ENCODE data around the gene NID2. TPM values are rescaled to one million over a fixed set of nuclear protein-coding genes. Genes with fewer than 3 reads are reported as not detected.

NID2 gene
- 43.1 and 52.8 TPM in 2 replicates for total RNA-seq
- 60.4 and 65.7 TPM in 2 replicates for polyA plus RNA-seq

DNA sequence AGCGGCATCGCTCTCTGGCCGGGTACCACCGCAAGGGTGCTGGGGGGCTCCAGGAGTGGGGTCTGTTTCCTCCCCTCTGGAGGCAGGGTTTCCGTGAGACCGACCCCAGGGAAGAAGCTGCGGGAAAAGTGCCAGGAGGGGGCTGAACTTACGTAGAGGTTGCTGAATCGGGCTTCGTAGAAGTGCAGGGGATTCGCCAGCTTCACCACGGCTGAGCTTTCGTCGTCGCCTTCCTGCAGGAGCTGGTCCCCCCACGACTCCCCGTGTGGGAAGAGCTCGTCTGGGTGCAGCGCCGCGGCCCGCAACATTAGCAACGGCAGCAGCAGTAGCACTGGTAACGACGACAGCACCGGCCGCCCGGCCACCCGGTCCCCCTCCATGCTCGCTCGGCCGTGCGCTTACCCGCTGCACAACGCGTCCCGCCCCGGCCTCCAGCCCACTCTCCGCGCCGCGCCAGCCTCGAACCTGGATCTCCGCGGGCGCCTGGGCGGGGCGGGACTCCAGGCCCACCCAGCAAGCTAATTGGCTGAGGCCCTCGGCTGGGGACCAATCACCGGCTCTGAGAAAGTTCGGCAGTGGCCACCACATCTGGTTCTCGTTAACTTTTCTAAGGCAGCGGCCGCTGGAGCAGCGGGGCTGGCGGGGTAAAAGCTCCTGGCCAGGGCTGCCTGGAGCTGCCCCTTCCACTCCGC is at the start of gene NID2:
Gene NID2 (minus strand): TSS at position 445 of the 692 bp plus-strand sequence. CDS start 65 bp downstream, at position 380.
- Histone ChIP-seq H3K79me2 (peaks cover 12% of the 10 kb centered on the region), H4K20me1 (ENCODE audit: insufficient read depth, poor library complexity, severe bottlenecking) (no peaks in the 10 kb centered on the region), H3K4me1 (ENCODE audit: insufficient read depth) (peaks cover 10% of the 10 kb centered on the region), H3K4me2 (peak within 1 kb of the TSS; percentile 93), H3K27ac (peak within 1 kb of the TSS; percentile 64), H3K4me3 (peak within 1 kb of the TSS; percentile 73), H3K36me3 (replicated peaks; ENCODE audit: insufficient read depth, low read depth) (no peaks in the 10 kb centered on the region), H2AFZ (peak within 1 kb of the TSS; percentile 85), H3K9me2 (replicated peaks; ENCODE audit: insufficient read depth) (no peaks in the 10 kb centered on the region), H3K9me3 (ENCODE audit: low read depth) (no peaks in the 10 kb centered on the region), H3K27me3 (peaks cover 29% of the 10 kb centered on the region)
- under 1% methylated on average over 41 of the region's 57 CpGs for WGBS (ENCODE audit: low lambda C conversion rate, missing lambda C conversion rate)
- DNase-seq (ENCODE audit: low spot score), result peak; percentile 90
- TF ChIP-seq, protein P1, sequence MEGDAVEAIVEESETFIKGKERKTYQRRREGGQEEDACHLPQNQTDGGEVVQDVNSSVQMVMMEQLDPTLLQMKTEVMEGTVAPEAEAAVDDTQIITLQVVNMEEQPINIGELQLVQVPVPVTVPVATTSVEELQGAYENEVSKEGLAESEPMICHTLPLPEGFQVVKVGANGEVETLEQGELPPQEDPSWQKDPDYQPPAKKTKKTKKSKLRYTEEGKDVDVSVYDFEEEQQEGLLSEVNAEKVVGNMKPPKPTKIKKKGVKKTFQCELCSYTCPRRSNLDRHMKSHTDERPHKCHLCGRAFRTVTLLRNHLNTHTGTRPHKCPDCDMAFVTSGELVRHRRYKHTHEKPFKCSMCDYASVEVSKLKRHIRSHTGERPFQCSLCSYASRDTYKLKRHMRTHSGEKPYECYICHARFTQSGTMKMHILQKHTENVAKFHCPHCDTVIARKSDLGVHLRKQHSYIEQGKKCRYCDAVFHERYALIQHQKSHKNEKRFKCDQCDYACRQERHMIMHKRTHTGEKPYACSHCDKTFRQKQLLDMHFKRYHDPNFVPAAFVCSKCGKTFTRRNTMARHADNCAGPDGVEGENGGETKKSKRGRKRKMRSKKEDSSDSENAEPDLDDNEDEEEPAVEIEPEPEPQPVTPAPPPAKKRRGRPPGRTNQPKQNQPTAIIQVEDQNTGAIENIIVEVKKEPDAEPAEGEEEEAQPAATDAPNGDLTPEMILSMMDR (IDR thresholded peaks at IDR 0.05; ENCODE audit: poor library complexity), result no peak
- TF ChIP-seq EZH2phosphoT487 (IDR thresholded peaks at IDR 0.05; ENCODE audit: low read depth, severe bottlenecking, unreplicated experiment) (no peak), EZH2 (IDR thresholded peaks at IDR 0.05; ENCODE audit: borderline replicate concordance) (no peak)

DNA sequence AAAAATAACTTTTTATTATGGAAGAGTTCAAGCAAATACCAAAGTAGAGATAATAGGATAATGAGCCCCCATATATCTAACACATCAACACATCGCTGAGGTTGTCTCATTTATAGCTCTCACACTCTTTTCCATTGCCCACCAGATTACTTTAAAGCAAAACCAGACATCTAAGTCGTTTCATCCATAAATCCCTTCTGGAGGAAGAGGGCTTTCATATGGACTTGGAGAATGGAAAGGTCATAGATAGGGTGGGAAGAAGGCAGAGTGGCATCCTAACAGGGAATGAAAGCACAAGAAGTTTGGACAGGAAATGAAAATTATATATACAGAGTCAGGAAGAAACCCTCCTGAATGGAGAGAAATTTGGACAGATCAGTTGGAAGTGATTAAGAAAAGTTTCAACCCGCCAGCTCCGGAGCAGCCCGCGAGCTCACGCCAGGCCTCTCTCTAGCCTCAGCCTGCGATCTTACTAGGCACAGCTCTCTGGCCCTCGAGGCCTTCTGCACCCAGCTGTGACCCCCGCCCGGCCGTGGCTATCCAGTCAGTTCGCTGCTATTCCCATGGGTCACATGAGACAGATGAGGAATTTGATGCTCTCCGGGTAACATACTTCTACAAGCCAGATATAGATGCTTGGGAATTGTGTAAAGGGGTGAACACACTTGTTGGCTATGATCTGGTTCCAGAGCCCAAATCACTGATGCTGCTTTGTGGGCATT is 48.4 kb upstream of the NID2 start:
- Histone ChIP-seq H2AFZ (no peak overlapping the region), H3K27ac (peak overlapping the region; percentile 13), H3K79me2 (no peaks in the 10 kb centered on the region), H3K9me2 (replicated peaks; ENCODE audit: insufficient read depth) (no peaks in the 10 kb centered on the region), H3K4me1 (ENCODE audit: insufficient read depth) (peaks cover 2% of the 10 kb centered on the region), H3K4me2 (no peak overlapping the region), H3K27me3 (no peaks in the 10 kb centered on the region), H4K20me1 (ENCODE audit: insufficient read depth, poor library complexity, severe bottlenecking) (no peaks in the 10 kb centered on the region), H3K4me3 (no peak overlapping the region), H3K36me3 (replicated peaks; ENCODE audit: insufficient read depth, low read depth) (no peaks in the 10 kb centered on the region), H3K9me3 (ENCODE audit: low read depth) (no peaks in the 10 kb centered on the region)
- DNase-seq (ENCODE audit: low spot score), result no peak
- no peak for TF ChIP-seq EZH2phosphoT487 (IDR thresholded peaks at IDR 0.05; ENCODE audit: low read depth, severe bottlenecking, unreplicated experiment)
- TF ChIP-seq EZH2 (IDR thresholded peaks at IDR 0.05; ENCODE audit: borderline replicate concordance), result no peak
- TF ChIP-seq, protein P1 (IDR thresholded peaks at IDR 0.05; ENCODE audit: poor library complexity), result no peak
- 44% methylated on average over 14 of the region's 14 CpGs for WGBS (ENCODE audit: low lambda C conversion rate, missing lambda C conversion rate)

- no peaks in the 10 kb centered on the region for H3K9me2 ChIP-seq (replicated peaks; ENCODE audit: insufficient read depth)
- no peaks in the 10 kb centered on the region for H3K9me3 ChIP-seq (ENCODE audit: low read depth)
- H3K4me1 ChIP-seq (ENCODE audit: insufficient read depth), result no peaks in the 10 kb centered on the region
- no peak overlapping the region for H3K4me2 ChIP-seq
- H3K79me2 ChIP-seq, result no peaks in the 10 kb centered on the region
- H3K27ac ChIP-seq, result no peak overlapping the region
- no peaks in the 10 kb centered on the region for H3K27me3 ChIP-seq
- H3K4me3 ChIP-seq, result no peak overlapping the region
- no peaks in the 10 kb centered on the region for H4K20me1 ChIP-seq (ENCODE audit: insufficient read depth, poor library complexity, severe bottlenecking)
- H3K36me3 ChIP-seq (replicated peaks; ENCODE audit: insufficient read depth, low read depth), result no peaks in the 10 kb centered on the region
- TF ChIP-seq EZH2phosphoT487 (IDR thresholded peaks at IDR 0.05; ENCODE audit: low read depth, severe bottlenecking, unreplicated experiment) (no peak), EZH2 (IDR thresholded peaks at IDR 0.05; ENCODE audit: borderline replicate concordance) (no peak)
- TF ChIP-seq, protein P1 (IDR thresholded peaks at IDR 0.05; ENCODE audit: poor library complexity), result no peak
- DNase-seq (ENCODE audit: low spot score), result no peak
- no peak overlapping the region for H2AFZ ChIP-seq
Observed at GRCh38 chr14:52115286-52115685, 46.4 kb upstream of the NID2 start.
